AML-193 (cell line): ENCODE results near the gene FXYD3.

Experiments used
- DNase-seq, 2 experiments: peaks; one replicate each; lab custom pipeline; 2025; lab: John Stamatoyannopoulos, UW

Gene FXYD3

GRCh38 chr19:35115177-35115951 is at the start of gene FXYD3:
Gene FXYD3, plus strand, starts transcription at chr19:35115823. Its CDS starts 3,554 bp downstream, at chr19:35119377.
- DNase-seq, result no peak

- no peak for DNase-seq
These were observed 49.5 kb upstream of the FXYD3 start for GRCh38 chr19:35066121-35066520.

- peak; percentile 45 to 58 for DNase-seq
These were observed 48.7 kb upstream of the FXYD3 start for GRCh38 chr19:35066691-35067563.

GRCh38 chr19:35068941-35069634 is 46.5 kb upstream of the FXYD3 start:
- no peak for DNase-seq

- no peak for DNase-seq
These were observed 45.9 kb upstream of the FXYD3 start for GRCh38 chr19:35069696-35070095.

GRCh38 chr19:35070471-35070870 is 45.2 kb upstream of the FXYD3 start:
- no peak for DNase-seq

GRCh38 chr19:35073516-35073915 is 42.1 kb upstream of the FXYD3 start:
- DNase-seq, result no peak

- DNase-seq, result no peak
These were observed 41.7 kb upstream of the FXYD3 start for GRCh38 chr19:35073941-35074340.

- no peak for DNase-seq
These were observed 41.0 kb upstream of the FXYD3 start for GRCh38 chr19:35074426-35075201.

GRCh38 chr19:35075202-35076025 is 40.2 kb upstream of the FXYD3 start:
- no peak for DNase-seq

- no peak for DNase-seq
These were observed 39.6 kb upstream of the FXYD3 start for GRCh38 chr19:35076026-35076370.

- no peak for DNase-seq
These were observed 39.0 kb upstream of the FXYD3 start for GRCh38 chr19:35076657-35077056.

GRCh38 chr19:35077411-35078223 is 38.0 kb upstream of the FXYD3 start:
- DNase-seq, result no peak

GRCh38 chr19:35079826-35080225 is 35.8 kb upstream of the FXYD3 start:
- no peak for DNase-seq

- no peak for DNase-seq
These were observed 34.9 kb upstream of the FXYD3 start for GRCh38 chr19:35080613-35081170.

- no peak for DNase-seq
These were observed 34.4 kb upstream of the FXYD3 start for GRCh38 chr19:35081201-35081600.

GRCh38 chr19:35083691-35084508 is 31.7 kb upstream of the FXYD3 start:
- no peak for DNase-seq

- DNase-seq, result no peak
These were observed 31.2 kb upstream of the FXYD3 start for GRCh38 chr19:35084509-35084762.

GRCh38 chr19:35085947-35086346 is 29.7 kb upstream of the FXYD3 start:
- DNase-seq, result no peak
